ENCODE data around the gene PTK7.
A peak's percentile ranks its signal among the peaks of the same experiment; 100 is the strongest.

PTK7 gene

DNA sequence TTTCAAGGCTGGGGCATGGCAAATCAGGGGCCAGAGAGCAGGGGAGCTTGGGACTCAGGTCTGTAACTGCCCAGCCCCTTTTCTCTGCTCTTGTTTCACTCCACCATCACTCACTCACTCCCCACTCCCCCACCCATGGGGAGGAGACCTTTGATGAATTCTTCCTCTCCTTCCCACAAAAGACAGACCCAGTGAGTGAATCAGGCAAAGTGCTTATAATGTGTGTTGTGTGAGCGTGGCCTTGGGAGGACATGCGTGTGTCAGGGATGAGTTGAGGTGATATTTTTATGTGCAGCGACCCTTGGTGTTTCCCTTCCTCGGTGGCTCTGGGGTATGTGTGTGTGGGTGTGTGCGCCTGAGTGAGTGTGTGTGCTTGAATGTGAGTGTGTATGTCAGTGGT, 104.9 kb downstream of the PTK7 start:
- no peak for DNase-seq

DNA sequence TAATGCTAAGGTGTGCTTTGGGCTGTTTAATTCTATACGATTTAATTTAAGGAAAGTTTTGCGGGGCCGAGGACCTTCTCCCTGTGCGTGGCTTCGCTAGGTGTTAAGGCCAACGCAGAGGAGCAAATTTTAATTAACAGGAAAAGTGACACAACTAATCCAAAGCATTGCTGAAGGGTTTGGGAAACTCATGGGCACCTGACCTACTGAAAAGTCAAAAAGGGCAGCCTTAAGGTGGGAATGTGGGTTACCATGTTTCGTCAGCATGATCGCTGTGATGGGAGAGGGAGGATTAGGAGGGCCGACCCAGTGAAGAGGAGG, 105.5 kb downstream of the PTK7 start:
- DNase-seq, result no peak

DNA sequence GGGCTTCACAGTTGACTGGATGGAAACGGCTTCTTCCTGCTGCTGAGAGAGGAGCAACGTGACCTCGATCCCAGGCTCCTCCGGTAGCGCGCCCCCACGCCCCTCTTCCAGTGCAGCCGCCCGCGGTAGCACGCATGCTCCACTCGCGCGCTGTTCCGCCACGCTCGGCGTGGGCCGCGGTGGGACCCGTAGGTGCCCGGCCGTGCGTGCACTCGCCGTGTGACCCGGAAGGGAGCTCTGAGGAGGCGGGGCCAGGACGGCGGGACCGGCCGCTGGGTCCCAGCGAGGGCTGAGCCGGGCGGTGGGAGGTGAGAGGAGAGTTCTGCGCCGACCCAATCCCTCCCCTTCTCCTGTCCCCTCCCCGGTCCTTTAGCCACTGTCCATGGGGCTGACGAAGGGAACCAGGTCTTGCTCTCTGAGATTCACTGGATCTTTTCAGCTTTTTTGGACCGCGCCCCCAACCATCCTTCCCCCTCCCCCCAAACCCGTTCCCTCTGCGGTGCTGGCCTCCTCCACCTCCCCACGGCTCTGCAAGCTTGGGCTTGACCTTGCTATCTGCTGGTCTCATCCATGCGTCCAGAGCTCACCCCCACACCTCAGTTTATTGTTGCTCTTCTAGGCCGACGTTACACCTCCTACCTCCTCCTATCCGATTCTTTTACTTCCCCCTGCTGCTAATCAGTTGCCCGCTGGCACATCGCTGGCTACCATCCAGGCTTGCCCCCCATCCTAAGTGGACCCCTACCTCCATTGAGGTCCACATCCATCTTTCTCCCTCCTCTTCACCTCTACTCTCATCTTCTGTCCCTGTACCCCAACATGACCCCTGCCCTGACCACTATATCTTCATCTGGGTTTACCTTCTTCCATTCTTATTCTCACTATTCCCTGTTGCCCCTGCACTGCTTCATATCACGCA, 106.1 kb downstream of the PTK7 start, which contains the start of gene CUL9:
CUL9 (plus strand) TSS at position 255 of the 919 bp plus-strand sequence. CDS start 2,115 bp downstream, outside the sequence.
- peak; percentile 65 for DNase-seq

DNA sequence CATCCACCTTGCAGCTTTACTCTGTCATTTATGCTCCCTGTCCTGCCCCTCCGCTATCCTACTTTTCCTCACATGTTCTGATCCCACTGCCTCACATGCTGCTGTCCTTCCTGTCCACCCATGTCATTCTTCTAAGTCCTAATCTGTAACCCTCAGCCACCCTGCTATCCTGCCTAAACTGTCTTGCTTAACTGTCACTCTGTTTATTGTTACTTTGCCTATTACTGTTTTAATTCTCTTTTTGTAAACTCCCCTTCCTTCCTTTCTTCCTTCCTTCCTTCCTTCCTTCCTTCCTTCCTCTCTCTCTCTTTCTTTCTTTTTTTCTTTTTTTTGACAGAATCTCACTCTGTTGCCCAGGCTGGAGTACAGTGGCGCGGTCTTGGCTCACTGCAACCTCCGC, 107.3 kb downstream of the PTK7 start:
- no peak for DNase-seq

DNA sequence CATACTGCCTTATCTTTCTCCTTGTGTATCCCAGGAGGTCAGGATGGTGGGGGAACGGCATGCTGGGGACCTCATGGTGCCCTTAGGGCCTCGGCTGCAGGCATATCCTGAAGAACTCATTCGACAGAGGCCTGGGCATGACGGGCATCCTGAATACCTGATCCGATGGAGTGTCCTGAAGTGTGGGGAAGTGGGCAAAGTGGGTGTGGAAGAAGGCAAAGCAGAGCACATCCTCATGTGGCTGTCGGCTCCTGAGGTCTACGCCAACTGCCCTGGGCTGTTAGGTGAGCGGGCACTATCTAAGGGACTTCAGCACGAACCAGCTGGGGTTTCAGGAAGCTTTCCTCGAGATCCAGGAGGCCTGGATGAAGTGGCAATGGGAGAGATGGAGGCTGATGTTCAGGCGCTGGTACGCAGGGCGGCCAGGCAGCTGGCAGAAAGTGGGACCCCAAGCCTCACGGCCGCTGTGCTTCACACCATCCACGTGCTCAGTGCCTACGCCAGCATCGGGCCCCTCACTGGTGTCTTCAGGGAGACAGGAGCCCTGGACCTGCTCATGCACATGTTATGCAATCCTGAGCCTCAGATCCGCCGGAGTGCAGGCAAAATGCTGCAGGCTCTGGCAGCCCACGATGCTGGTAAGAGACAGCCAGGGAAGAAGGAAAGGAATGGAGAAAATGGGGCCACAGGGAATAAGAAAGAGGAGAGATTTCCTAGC, 108.3 kb downstream of the PTK7 start:
- DNase-seq, result no peak

DNA sequence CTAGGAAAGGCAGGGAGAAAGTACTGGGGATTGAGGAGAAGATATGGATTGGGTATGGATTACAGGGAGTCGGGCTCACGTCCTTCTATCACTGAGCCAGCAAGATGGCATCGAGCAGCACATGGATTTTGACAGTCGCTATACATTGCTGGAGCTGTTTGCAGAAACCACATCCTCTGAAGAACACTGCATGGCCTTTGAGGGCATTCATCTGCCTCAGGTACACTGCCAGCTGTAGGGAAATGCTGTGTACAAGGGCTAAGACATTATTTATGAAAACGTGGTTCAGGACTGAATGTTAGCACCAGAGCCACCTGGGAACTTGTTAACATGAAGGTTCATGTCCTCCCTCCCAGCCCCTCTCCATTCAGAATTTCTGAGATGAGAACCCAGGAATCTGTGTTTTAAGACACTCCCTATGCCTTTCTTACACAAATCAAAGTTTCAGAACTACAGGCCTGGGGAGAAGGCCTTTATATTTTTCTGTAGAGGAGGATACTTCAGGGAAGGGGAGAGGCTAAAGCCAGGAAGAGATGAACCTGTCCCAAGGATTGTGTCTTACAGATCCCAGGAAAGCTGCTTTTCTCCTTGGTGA, 109.4 kb downstream of the PTK7 start:
- no peak for DNase-seq

DNA sequence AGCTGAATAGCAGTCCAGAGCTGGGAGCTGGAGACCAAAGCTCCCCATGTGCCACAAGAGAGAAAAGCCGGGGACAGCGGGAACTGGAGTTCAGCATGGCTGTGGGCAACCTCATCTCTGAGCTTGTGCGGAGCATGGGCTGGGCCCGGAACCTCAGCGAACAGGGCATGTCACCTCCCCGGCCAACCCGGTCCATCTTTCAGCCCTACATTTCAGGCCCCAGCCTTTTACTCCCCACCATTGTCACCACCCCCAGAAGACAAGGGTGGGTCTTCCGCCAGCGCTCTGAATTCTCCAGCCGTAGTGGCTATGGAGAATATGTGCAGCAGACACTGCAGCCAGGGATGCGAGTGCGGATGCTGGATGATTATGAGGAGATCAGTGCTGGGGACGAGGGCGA, 109.9 kb downstream of the PTK7 start:
- no peak for DNase-seq

DNA sequence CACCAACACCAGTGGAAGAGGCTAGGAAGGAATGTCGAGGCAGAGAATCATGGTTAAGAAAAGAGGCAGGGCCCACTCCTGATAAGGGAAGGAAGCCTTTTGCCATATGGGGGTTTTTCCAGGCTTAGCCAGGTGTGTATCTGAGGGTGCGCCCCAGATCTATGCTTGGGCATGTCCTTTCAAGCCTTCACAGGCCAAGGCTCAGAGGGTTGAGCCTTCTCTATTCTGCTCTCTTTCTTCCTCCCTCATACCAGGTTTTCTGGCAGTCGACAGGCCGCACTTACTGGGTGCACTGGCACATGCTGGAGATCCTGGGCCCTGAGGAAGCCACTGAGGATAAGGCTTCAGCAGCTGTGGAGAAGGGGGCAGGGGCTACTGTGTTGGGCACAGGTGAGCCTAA, 110.6 kb downstream of the PTK7 start:
- no peak for DNase-seq

DNA sequence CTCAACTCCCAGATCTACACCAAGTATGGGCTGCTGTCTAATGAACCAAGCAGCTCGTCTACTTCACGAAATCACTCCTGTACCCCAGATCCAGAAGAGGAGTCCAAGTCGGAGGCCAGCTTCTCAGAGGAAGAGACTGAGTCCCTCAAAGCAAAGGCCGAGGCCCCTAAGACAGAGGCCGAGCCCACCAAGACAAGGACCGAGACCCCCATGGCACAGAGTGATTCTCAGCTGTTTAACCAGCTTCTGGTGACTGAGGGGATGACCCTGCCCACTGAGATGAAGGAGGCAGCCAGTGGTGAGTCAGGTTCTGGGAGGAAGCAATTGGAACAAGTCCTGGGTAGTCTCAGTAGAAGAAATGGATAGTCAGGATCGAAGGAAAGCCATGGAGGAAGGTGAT, 111.7 kb downstream of the PTK7 start:
- DNase-seq, result no peak

DNA sequence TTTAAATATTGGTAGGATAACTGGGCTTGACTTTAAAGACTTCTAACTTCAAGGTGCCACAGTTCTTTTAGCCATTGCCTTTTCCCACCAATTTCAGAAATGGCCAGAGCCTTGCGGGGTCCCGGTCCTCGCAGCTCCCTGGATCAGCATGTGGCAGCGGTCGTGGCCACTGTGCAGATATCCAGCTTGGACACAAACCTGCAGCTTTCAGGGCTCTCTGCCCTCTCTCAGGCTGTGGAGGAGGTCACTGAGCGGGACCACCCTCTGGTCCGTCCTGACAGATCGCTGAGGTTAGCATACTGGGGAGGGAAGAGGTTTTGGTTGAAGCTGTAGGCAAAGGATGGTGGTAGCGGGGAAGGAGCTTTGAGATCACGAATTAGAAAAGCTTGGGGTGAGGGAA, 112.3 kb downstream of the PTK7 start:
- no peak for DNase-seq

DNA sequence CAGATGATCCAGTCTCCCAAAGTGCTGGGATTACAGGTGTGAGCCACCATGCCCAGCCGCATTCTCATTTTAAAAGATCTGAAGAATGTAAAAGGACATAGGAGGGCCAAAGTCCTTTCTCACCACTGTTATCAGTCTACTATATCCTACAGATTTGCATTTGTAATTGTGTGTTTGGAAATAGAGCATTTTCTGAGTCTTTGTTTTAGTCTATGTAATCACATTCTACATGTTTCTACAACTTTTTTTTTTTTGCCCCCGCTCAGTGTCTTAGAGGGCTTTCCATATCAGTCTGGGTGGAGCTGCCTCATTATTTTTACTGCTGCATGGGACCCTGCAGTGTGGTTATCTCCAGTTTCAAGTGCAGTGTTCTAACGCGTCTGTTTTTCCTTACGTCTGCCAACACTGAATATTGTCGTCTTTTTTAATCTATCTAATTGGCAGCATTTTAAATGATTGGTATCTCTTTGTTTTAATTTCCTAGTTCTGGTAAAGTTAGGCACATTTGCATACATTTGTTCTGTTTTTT, 113.7 kb downstream of the PTK7 start:
- no peak for DNase-seq

DNA sequence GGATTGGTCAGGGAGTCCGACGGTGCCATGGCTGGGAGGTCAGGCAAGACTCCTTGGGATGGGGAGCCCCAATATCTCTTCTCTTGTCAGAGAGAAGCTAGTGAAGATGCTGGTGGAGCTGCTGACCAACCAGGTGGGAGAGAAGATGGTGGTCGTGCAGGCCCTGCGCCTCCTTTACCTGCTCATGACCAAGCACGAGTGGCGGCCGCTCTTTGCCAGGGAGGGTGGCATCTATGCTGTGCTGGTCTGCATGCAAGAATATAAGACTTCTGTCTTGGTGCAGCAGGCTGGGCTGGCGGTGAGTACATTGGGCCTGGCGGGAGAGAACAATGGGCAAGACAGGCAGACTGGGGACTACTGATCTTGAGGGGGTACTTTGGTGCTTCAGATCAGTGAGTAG, 116.8 kb downstream of the PTK7 start:
- DNase-seq, result no peak

DNA sequence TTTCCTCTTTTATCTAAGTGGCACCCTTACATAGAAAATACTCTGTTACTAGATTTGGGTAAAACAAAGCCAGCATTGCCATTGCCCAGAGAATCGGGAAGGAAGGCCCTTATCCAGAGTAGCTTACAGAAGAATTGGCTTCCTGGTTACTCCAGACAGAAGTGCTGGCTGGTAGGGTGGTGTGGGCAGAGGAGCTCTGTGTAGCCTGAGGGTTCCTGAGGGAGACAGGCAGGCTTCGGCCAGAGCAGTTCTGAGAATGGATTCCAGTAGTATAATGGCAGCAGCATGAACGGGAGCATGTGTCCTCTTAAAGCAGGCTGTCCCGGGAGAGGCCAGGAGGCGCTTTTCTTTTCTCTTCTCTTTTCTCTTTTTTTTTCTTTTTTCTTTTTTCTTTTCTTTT, 117.8 kb downstream of the PTK7 start:
- DNase-seq, result no peak

DNA sequence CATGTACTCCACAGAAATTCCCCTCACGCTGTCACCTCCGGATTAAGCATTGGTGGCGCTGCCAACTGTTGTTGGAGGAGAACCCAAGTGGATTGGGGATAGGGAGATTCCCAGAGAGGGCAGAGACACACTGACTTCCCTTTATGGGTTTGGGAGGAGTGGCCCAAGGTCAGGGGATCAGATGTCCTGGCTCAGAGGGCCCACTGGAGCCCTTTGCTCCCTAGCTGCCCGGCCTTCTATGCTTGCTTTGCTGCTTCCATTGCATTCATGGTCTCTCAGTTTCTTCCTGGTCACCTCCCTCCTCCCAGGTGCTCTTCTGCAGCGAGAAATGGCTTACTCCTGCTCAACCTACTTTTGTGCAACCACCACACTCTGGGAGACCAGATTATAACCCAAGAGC, 120.2 kb downstream of the PTK7 start:
- no peak for DNase-seq

DNA sequence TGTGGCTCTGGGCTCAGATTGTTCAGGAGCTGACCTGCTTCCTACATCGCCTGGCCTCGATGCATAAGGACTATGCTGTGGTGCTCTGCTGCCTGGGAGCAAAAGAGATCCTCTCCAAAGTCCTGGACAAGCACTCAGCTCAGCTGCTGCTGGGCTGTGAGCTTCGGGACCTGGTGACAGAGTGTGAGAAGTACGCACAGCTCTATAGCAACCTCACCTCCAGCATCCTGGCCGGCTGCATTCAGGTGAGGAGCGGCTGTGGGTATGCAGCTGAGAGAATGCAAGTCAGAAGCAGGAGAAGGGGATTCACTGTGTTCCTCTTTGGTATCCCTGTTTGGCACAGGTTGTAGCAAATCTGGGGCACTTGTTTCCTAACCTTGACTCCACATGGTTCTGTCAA, 123.8 kb downstream of the PTK7 start:
- DNase-seq, result no peak

DNA sequence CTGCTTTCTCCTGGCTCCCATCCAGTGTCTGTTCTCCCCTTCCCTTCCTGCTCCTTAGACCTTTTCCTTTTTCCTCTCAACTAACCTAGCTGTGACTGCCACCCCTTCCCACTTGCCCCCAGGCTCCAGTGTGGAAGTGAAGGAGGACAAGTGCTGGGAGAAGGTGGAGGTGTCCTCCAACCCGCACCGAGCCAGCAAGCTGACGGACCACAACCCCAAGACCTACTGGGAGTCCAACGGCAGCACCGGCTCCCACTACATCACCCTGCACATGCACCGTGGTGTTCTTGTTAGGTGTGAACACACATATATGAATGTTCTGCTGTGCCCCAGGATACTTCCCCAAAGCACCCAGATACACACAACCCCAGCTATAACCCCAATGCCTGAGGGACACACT, 124.4 kb downstream of the PTK7 start:
- no peak for DNase-seq

DNA sequence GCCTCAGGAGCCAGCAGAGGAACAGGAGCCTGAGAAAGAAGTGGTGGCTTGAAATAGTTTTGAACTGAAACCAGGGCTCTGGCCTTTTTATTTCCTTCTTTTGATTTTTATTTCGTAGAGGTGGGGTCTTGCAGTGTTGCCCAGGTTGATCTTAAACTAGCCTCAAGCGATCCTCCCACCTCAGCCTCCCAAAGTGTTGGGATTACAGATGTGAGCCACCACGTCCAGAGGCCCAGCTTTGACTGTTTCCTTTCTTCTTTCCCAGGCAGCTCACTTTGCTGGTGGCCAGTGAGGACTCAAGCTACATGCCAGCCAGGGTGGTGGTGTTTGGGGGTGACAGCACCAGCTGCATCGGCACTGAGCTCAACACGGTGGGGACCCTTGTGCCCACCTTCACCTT, 126.3 kb downstream of the PTK7 start:
- DNase-seq, result no peak

DNA sequence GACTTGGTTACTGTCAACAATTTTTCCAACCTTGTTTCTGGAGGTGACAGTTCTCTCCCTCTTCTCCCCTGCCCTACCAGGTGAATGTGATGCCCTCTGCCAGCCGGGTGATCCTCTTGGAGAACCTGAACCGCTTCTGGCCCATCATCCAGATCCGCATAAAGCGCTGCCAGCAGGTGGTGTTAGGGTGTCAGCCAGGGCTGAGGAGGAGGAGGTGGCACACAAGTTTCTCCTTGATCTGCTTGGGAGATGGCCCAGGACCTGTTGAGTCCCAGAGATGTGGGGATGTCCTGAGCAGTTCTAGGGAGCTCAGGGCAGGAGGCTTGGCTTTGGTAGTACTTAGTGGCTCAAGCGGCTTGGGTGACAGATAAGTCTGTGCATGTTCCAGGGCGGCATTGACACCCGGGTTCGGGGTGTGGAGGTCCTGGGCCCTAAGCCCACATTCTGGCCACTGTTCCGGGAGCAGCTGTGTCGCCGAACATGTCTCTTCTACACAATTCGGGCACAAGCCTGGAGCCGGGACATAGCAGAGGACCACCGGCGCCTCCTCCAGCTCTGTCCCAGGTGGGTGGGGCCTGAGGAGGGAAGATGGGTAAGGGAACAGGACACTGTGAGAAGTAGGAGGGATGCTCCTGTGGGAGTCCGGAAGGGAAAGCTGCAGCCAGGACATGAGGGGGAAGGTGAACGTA, 127.1 kb downstream of the PTK7 start:
- no peak for DNase-seq

DNA sequence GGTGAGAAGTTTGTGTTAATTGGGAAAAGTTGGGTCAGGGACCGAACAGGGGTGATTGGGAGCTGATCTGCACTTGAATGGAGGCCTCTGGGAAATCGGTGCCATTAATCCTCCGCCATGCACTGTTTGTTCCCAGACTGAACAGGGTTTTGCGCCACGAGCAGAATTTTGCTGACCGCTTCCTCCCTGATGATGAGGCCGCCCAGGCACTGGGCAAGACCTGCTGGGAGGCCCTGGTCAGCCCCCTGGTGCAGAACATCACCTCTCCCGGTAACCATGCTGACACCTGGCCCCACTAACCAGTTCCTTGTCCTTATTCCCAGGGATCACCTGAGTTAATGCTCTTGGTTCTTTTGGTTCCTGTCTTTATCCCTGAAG, 127.6 kb downstream of the PTK7 start:
- no peak for DNase-seq

DNA sequence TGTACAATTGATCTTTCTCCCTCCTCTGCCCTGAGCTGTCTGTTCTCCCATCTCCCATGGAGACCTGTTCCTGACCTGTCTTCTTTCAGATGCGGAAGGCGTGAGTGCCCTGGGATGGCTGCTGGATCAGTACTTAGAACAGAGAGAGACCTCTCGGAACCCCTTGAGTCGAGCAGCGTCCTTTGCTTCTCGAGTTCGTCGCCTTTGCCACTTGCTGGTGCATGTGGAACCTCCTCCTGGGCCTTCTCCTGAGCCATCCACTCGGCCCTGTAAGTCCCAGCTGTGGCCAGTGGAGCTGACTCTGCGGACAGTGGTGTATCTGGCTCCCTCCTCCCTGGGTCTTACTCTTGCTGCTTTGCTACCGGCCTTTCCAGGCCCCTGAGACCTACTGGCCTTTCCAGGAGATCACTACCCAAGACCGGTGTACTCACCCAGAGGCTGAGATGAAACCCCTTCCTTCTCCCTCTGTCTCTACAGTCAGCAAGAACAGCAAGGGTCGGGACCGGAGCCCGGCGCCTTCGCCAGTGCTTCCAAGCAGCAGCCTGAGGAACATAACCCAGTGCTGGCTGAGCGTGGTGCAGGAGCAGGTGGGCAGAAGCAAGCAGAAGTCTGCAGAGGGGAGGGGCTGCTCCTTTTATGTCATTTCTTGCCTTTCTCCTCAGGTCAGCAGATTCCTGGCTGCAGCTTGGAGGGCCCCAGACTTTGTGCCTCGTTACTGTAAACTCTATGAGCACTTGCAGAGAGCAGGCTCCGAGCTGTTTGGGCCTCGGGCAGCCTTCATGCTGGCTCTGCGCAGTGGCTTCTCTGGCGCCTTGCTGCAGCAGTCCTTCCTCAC, 128.4 kb downstream of the PTK7 start:
- DNase-seq, result no peak

DNA sequence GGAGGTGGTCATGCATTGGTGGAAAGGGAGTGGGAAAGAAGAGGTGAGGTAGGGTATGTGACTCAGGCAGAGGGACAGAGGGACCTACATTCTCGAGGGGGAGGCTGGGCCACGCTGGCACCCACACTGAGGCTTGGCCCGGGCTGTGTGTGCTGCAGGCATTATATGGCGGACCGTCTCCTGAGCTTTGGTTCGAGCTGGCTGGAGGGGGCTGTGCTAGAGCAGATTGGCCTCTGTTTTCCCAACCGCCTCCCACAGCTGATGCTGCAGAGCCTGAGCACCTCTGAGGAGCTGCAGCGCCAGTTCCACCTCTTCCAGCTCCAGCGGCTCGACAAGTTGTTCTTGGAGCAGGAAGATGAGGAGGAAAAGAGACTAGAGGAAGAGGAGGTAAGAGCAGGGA, 129.7 kb downstream of the PTK7 start:
- DNase-seq, result no peak

DNA sequence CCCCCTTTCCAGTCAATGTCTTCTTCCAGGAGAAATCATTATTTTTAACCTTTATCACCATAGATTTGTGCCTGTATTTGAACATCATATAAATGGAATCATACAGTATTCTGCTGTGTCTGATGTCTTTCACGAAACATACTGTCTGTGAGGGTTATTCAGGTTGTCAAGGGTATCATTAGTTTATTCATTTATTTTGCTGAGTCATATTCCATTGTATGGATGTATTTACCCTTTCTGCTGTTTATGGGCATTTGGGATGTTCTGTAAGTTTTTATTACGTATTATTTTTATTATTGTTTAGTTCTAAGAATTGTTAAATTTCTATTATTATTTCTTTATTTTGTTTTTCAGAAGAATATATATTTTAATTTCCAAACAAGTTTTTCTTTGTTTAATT, 131.2 kb downstream of the PTK7 start:
- no peak for DNase-seq
